GM13976 (cell line): Measurements from ENCODE around the gene BICD1.

Experiments
- DNase-seq: peaks from one replicate; pipeline ENCODE4 v3.0.0; 2012; ENCODE audit warnings: low spot score
- CTCF ChIP-seq: IDR thresholded peaks from 2 replicates; pipeline ENCODE4 v1.5.1; 2012; ENCODE audit warnings: borderline replicate concordance, mild to moderate bottlenecking; ENCODE audit not compliant: insufficient read depth; ENCODE audit errors: extremely low read depth, missing control alignments, control extremely low read depth
- in situ Hi-C: fragments of 300-500 bp; cut with MboI; formaldehyde crosslinking; loops from one replicate; pipeline ENCODE4 v1.12.0; 2022; ENCODE audit warnings: low sequenced_read_pairs, mixed read lengths, inconsistent platforms; ENCODE audit not compliant: unreplicated experiment

Gene BICD1

GRCh38 chr12:32420356-32420755, 313.7 kb downstream of the BICD1 start:
- no peak for TF ChIP-seq CTCF
- in situ Hi-C loops = no loop called here
- no peak for DNase-seq

- in situ Hi-C loops = no loop called here
- no peak for TF ChIP-seq CTCF
- no peak for DNase-seq
These were observed 316.9 kb downstream of the BICD1 start for GRCh38 chr12:32423559-32423958.

GRCh38 chr12:32431025-32431424, 324.4 kb downstream of the BICD1 start:
- DNase-seq = no peak
- TF ChIP-seq CTCF = no peak
- in situ Hi-C loops = no loop called here
